Measurements from ENCODE around the gene KDM4B. TPM values are rescaled to one million over a fixed set of nuclear protein-coding genes. Genes with fewer than 3 reads are reported as not detected.

Gene KDM4B
- total RNA-seq, 1 experiment from 2014 or later, result 5.6 TPM

GRCh38 chr19:5064896-5065295 lies 96.0 kb downstream of the KDM4B start:
- no peak for DNase-seq (ENCODE audit: extremely low read depth, low read depth)

- no peak for DNase-seq (ENCODE audit: extremely low read depth, low read depth)
Observed at GRCh38 chr19:5065663-5066093, 96.8 kb downstream of the KDM4B start.

DNA sequence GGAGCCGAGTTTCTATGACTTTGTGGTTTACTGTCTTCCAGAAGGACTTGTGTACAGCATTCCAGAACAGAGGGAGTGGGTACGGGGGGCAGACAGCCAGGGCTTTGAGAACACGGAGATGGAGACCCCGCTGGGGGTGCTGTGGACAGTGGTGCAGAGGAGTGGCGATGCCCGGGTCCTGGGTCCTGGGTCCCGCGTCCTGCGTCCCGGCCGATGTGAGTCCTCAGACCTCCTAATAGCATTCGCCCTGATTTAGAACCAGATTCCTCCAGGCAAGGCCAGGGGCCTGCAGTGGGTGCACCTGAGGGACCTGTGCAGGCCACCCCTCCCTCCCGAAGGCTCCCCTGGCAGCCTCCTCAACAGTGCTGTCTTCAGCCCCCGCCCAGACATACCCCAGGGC lies 97.9 kb downstream of the KDM4B start:
- DNase-seq (ENCODE audit: extremely low read depth, low read depth), result no peak

- DNase-seq (ENCODE audit: extremely low read depth, low read depth), result no peak
Observed at GRCh38 chr19:5067678-5068077, 98.8 kb downstream of the KDM4B start.

DNA sequence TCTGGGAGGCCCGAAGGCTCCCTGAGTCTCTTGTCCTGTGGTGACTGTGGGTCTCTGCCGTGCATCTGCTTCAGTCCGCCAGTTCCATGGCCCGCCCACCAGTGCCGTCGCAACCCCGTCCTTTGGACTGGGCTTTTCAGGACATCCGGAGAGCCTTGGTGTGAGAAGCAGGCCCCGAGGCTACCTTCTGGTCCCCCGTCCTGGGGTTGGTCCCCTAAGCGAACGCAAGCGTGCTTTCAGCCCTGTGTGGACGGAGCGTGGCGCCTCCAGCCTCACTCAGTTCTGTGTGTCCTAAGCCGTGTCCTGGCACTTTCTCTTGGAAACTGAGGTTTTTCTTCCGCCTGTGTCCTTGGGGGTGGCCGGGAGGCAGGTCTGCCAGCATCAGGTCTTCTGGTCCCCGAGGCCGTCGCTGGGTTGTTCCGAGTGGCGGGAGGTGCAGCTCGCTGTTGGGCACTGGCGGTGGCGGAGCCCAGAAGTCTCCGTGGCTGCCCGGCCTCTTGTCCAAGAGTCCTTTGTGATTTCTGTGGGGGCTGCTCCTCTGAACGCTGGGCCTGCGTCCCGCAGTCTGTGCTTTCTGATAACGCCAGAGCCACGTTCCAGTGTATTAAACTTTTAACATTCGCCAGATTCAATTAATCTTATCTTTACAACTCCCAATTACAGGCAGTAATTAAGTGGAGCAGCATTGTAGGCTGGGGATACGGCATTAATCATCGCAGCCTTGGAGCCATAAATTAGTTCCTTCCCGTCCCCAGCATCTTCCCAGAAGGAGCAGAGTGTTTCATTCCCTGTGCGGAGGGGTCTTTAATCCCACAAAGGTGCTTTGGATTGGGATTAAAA lies 99.5 kb downstream of the KDM4B start:
- DNase-seq (ENCODE audit: extremely low read depth, low read depth), result no peak

DNA sequence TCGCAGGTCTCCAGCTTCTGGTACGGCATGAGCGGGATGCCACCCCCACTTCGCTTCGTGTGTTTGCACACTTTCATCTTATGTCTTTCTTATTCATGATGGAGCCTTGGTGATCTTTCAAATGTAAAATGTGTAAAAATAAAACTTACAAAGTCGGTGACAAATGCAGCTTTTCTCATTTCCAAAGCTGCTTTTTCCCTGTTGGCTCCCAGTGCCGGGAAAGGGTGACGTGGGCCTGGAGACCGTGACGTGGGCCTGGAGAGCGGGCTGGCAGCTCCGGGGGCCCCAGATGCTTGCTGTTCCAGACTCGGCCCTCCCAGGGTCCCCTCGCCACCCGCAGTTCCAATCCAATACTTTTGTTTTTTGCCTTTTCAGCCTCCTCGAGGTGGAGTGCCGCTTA lies 101.4 kb downstream of the KDM4B start:
- no peak for DNase-seq (ENCODE audit: extremely low read depth, low read depth)

DNA sequence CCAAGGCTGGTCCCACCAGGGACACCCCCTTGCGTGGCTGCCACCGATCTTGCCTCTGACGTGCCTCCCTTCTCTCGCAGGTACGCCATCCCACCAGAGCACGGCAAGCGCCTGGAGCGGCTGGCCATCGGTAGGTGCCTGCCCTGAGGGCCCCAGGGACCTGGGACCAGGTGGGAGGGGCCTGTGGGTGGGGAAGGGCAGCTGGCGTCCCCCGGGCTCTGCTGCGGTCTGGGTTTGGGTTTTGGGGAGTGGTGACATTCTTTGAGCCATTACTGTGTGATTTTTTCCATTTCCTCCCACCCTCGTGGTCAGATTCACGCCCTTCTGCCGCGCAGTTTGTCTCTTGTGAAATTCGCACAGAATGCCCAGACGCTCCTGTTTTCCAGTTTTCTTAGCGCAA lies 102.0 kb downstream of the KDM4B start:
- no peak for DNase-seq (ENCODE audit: extremely low read depth, low read depth)

- no peak for DNase-seq (ENCODE audit: extremely low read depth, low read depth)
Observed at GRCh38 chr19:5071579-5071978, 102.7 kb downstream of the KDM4B start.

DNA sequence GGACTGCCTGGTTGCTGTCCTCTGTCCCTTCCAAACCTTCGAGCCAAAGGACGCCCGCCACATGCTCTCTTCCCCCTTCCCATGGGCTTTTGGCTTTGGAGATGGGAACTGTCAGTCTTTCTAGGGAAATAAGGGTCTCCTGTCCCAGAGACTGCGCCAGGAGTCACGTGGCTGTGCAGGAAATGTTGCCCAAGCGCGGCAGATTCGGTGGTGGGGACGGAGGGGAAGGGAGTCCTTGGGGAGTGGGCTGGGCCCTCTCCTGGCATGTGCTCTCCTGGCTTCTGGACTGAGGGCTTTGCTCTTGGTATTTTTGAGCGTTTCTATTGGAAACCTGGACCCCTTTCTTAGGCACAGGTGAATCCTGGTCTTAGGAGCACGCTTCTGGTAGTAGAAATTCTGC lies 103.2 kb downstream of the KDM4B start:
- DNase-seq (ENCODE audit: extremely low read depth, low read depth), result no peak

DNA sequence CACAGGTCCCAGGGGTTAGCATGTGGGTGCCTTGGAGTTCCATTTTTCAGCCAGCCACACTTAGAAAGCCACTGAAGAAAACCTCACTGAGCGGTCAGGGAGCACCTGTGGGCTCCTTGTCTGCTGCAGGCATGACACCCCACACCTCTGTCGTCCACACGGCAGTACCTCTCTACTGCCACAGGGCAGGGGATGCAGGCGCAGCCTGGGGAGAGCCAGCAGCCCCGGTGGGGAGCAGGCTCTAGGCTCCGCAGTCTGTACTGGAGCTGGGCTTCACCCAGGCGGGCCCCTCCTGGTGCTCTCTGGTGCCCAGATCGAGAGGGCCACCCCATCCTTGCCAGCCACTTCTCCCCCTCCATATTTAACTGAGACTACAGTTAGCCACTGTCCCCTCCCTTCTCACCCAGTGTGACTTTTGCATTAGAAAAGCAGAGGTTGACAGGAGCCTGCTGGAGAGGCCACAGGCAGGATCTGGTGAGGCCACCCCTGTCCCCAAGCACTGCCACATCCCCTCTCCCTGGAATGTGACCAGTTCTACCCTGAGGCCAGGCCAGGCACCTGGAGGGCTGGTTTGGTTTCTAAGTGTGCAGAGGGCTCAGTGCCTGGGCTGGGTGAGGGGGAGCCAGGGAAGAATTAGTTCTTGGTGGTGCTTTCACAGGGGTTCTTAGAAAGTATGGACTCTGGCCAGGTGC lies 104.4 kb downstream of the KDM4B start:
- DNase-seq (ENCODE audit: extremely low read depth, low read depth), result no peak

DNA sequence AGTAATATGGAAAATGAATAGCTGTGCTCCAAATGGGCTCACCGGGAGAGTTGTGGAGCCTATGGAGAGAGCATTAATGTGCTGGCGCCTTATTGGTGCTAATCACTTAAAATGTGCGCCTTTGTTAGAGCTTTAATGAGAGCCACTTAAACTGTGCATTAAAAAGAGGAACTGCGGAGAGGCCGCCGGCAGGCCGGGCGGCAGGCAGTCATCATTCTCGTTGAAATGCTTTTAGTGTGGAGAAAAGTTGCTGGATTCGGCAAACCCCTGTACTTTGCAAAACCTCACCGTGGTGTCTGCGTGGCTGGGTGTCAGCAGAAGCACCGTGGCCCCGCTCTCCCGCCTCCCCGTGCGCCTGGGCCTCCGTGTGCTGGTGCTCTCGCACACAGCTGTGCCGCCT lies 105.5 kb downstream of the KDM4B start:
- DNase-seq (ENCODE audit: extremely low read depth, low read depth), result no peak

DNA sequence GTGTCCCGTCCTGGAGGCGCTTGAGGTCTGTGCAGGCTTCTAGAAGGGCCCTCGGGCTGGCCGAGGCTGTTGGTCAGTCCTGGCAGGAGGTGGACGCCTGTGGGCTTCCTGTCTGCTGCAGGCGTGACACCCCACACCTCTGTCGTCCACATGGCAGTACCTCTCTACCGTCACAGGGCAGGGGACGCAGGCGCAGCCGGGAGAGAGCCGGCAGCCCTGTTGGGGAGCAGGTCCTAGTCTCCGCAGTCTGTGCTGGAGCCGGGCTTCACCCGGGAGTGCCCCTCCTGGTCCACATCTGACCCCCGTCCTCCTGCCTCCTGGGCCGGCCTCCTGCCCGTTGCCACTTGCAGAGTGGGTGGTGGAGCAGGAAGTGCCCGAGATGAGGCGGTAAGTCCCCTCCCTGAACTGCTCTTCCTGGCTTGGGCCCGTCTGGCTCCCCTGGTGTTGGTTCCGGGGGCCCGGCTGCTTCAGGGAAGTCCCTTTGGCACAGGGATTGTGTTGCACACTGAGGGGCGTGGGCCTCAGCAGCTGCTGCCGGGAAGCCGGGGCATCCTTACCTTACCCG lies 106.0 kb downstream of the KDM4B start:
- no peak for DNase-seq (ENCODE audit: extremely low read depth, low read depth)

DNA sequence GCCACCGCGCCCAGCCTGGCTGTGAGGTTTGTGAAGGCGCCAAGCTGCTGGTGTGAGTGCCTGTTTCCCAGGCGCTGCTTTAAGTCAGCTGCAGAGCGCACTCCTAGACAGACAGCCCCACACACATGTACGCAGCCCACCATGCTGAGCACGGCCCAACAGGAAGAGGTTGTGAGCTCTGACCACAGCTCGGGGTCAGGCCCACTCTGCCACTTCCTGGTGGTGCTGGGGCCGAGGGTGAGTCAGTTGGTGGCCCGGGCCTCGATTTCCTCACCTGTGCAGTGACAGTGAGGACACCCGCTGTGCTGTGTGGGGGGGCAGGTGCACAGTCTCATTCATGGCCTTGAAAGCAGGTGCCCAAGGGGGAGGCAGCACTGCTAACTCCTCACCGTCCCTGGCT lies 106.7 kb downstream of the KDM4B start:
- DNase-seq (ENCODE audit: extremely low read depth, low read depth), result no peak

GRCh38 chr19:5076440-5077208 lies 107.7 kb downstream of the KDM4B start:
- DNase-seq (ENCODE audit: extremely low read depth, low read depth), result no peak

GRCh38 chr19:5077209-5077515 lies 108.2 kb downstream of the KDM4B start:
- no peak for DNase-seq (ENCODE audit: extremely low read depth, low read depth)

DNA sequence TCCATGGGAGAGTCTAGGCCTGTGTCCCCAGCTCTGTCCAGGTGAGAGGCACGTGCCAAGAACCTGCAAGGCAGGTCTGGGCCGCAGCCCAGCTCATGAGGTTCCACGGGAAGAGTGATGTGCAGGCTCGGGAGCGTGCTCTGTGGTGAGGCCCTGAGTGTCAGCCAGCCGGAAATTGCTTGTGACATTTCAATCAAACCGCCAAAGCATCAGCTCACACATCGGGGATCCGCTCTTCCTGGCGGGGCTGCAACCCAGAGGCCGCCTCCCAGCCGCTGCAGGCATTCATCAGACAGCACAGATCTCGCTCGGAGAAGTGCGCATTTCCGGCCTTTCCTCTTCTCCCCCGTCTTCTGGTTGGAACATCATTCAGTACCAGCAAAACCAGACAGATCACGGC lies 109.3 kb downstream of the KDM4B start:
- DNase-seq (ENCODE audit: extremely low read depth, low read depth), result no peak

- no peak for DNase-seq (ENCODE audit: extremely low read depth, low read depth)
Observed at GRCh38 chr19:5078666-5079065, 109.8 kb downstream of the KDM4B start.

DNA sequence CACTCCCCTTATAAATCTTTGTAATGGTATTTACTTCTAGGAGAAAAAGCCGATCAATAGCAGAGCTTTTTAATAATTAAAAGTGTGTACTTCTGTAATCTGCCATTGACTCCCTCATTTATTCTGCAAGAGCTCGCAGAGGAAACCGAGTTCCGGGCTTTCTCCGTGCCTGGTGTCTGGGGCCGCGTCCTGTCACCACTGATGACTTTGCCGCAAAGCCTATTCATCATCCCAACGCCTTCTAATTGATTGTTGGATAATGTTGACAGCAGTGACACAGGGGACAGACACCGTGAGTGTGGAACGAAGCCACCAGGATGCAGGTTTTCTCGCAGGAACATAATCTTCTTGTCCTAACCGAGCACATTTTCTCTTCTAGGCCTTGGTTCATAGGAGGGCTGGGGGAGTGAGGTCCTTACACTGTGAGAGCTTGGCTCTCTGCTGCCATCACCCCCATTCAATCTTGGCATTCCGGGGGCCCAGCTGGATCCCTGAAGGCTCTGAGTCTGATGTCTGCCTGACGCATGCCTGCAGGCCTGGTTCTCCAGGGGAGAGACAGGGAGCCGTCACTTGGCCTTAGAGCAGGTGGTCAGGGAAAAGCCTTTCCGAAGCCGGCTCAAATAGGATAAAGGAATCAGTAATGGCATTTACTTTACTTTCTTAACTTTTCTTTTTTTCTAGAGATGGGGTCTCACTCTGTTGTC lies 110.3 kb downstream of the KDM4B start:
- no peak for DNase-seq (ENCODE audit: extremely low read depth, low read depth)

- no peak for DNase-seq (ENCODE audit: extremely low read depth, low read depth)
Observed at GRCh38 chr19:5080030-5080654, 111.2 kb downstream of the KDM4B start.

- no peak for DNase-seq (ENCODE audit: extremely low read depth, low read depth)
Observed at GRCh38 chr19:5080809-5081208, 111.9 kb downstream of the KDM4B start.
